ENCODE data around the gene IL11RA. TPM values are rescaled to one million over a fixed set of nuclear protein-coding genes. Genes with fewer than 3 reads are reported as not detected.

IL11RA gene
- total and polyA plus RNA-seq, 2 of the 8 experiments (the other 6 are each of a cell fraction or from before 2014, with no cell fraction given): 5.5 to 9.1 TPM

GRCh38 chr9:34684145-34684544, 32.2 kb downstream of the IL11RA start:
- no peak overlapping the region for H3K18ac ChIP-seq (ENCODE audit: extremely low read depth, low read length)
- POLR2A ChIA-PET (ENCODE audit: partially characterized antibody): no interaction called here
- no peak overlapping the region for H3K23ac ChIP-seq (ENCODE audit: insufficient read length)
- no peak overlapping the region for H3K4me3 ChIP-seq (ENCODE audit: extremely low read depth in 1 of 4, insufficient read depth in 2 of 4, low read depth in 3 of 4, low read length in 4 of 4)
- no peak overlapping the region for H2BK12ac ChIP-seq (ENCODE audit: low read depth, low read length)
- H2BK120ac ChIP-seq (replicated peaks; ENCODE audit: low read depth, low read length): no peak overlapping the region
- H3K56ac ChIP-seq (replicated peaks; ENCODE audit: insufficient read length, low read depth, low read length): no peak overlapping the region
- H3K4me2 ChIP-seq (ENCODE audit: insufficient read depth in 1 of 2, low read depth in 2 of 2, low read length in 2 of 2): no peak overlapping the region
- H2AFZ ChIP-seq (ENCODE audit: low read length): no peak overlapping the region
- no peak overlapping the region for H3K14ac ChIP-seq (ENCODE audit: insufficient read length)
- H4K8ac ChIP-seq (ENCODE audit: extremely low read depth, insufficient read depth, low read length): no peak overlapping the region
- H2BK5ac ChIP-seq (ENCODE audit: low read depth, low read length): no peak overlapping the region
- H2AK5ac ChIP-seq (ENCODE audit: low read depth, low read length): no peak overlapping the region
- H4K91ac ChIP-seq (replicated peaks; ENCODE audit: insufficient read length, low read length): no peak overlapping the region
- TF ChIP-seq RFX5 (IDR thresholded peaks at IDR 0.05; ENCODE audit: borderline replicate concordance, low read depth, low read length): no peak
- TF ChIP-seq, protein P1, sequence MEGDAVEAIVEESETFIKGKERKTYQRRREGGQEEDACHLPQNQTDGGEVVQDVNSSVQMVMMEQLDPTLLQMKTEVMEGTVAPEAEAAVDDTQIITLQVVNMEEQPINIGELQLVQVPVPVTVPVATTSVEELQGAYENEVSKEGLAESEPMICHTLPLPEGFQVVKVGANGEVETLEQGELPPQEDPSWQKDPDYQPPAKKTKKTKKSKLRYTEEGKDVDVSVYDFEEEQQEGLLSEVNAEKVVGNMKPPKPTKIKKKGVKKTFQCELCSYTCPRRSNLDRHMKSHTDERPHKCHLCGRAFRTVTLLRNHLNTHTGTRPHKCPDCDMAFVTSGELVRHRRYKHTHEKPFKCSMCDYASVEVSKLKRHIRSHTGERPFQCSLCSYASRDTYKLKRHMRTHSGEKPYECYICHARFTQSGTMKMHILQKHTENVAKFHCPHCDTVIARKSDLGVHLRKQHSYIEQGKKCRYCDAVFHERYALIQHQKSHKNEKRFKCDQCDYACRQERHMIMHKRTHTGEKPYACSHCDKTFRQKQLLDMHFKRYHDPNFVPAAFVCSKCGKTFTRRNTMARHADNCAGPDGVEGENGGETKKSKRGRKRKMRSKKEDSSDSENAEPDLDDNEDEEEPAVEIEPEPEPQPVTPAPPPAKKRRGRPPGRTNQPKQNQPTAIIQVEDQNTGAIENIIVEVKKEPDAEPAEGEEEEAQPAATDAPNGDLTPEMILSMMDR (IDR thresholded peaks at IDR 0.05; ENCODE audit: control extremely low read depth in 1 of 3, insufficient read depth in 1 of 3, low read depth in 1 of 3, low read length in 3 of 3): peak in 1 of 3 experiments; percentile 3; a peak in 1 of 4 replicates
- H3K36me3 ChIP-seq (ENCODE audit: control insufficient read depth in 2 of 4, insufficient read depth in 4 of 4, low read length in 3 of 4): no peaks in the 10 kb centered on the region
- H3K4ac ChIP-seq (replicated peaks; ENCODE audit: insufficient read length, low read depth, low read length): no peak overlapping the region
- CTCF ChIA-PET (ENCODE audit: partially characterized antibody): interaction anchor here (2.1 to 12.6 kb wide), 2 partner anchors 9 to 17 kb away, joined by 6 to 147 read pairs; no protein-coding TSS in a partner anchor
- no peak overlapping the region for H3K9ac ChIP-seq (replicated peaks in 1 of 4; ENCODE audit: extremely low read depth in 1 of 4, low read depth in 3 of 4, low read length in 3 of 4)
- WGBS, 2 experiments (ENCODE audit: extremely low coverage in 1 of 2, insufficient coverage in 1 of 2, insufficient read length in 1 of 2, insufficient replicate concordance in 2 of 2, low coverage in 1 of 2, low lambda C conversion rate in 2 of 2, missing lambda C conversion rate in 1 of 2): 95% methylated on average over 4 of the region's 4 CpGs; no CpG with 5 or more reads in 1 of the 2 experiments
- no peak overlapping the region for H3K27ac ChIP-seq (ENCODE audit: low read depth, low read length)
- H2BK15ac ChIP-seq (ENCODE audit: low read length): no peak overlapping the region
- H3K79me2 ChIP-seq (ENCODE audit: control insufficient read depth in 1 of 2, insufficient read depth in 2 of 2, low read length in 2 of 2): no peaks in the 10 kb centered on the region
- H4K5ac ChIP-seq (ENCODE audit: insufficient read length, low read depth, low read length): no peak overlapping the region
- no peaks in the 10 kb centered on the region for H4K20me1 ChIP-seq (replicated peaks in 1 of 2; ENCODE audit: control insufficient read depth in 1 of 2, insufficient read depth in 2 of 2, low read length in 2 of 2)
- peaks cover 0 to 3% (median 1%) of the 10 kb centered on the region in 4 experiments; a peak in 2 of 7 replicates for H3K4me1 ChIP-seq (replicated peaks in 1 of 4; ENCODE audit: control insufficient read depth in 3 of 4, insufficient read depth in 4 of 4, low read length in 3 of 4)
- no peaks in the 10 kb centered on the region for H3K79me1 ChIP-seq (ENCODE audit: low read depth, low read length)
- H3K23me2 ChIP-seq (ENCODE audit: low read depth, low read length): no peaks in the 10 kb centered on the region; the same call in 1 of the 2 replicates
- FAIRE-seq (no peak), DNase-seq (ENCODE audit: low read depth in 1 of 2, low spot score in 2 of 2) (no peak)
- H3K27me3 ChIP-seq (replicated peaks in 1 of 4; ENCODE audit: control insufficient read depth in 3 of 4, extremely low read depth in 1 of 4, insufficient read depth in 3 of 4, low read length in 3 of 4): no peaks in the 10 kb centered on the region
- H3K9me3 ChIP-seq (ENCODE audit: insufficient read depth in 2 of 2, low read depth in 1 of 2, low read length in 1 of 2): no peaks in the 10 kb centered on the region
- H2BK20ac ChIP-seq (ENCODE audit: low read length): no peak overlapping the region

Data from H1 (cell line).